NCI-H82 treated with DMSO at 0.1 percent for 48 hours (cell line): ENCODE measurements around the gene CCNY.

Experiments used
- DNase-seq: peaks from one replicate; lab custom pipeline; 2025; ENCODE audit not compliant: unreplicated experiment; lab: John Stamatoyannopoulos, UW

Gene CCNY

DNA sequence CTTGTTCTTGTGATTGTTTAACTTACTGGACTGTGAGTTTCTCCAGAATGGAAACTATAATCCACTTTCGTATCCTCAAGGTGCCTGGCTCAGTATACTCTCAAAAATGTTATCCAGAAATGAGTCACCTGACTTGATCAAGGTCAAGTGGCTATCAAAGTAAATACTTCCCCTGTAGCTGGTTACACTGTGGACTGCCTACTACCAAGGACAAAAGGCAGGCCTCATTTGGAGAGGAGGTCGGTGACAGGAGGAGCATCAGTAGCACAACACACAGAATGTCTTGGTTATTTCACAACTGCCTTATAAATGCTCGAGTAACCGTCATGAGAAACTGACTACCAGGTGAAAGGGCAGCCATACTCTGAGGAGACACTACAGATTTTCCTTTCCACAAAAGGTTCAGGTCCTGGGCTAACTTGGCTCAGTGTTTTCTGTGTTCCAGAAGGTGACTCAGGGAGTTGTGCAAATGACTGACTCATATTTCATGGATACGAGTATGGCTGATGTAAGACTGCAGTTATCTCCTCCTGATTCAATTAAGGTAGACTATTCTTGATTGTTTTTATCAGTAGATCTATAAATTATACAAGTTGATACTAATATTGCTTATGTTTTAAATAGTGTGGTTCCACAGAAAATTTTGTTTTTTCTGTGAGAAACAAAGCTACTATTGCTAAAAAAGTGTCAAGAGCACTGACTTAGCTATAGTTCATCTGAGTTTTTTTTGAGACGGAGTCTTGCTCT, 4.2 kb upstream of the CCNY start:
- DNase-seq: no peak

DNA sequence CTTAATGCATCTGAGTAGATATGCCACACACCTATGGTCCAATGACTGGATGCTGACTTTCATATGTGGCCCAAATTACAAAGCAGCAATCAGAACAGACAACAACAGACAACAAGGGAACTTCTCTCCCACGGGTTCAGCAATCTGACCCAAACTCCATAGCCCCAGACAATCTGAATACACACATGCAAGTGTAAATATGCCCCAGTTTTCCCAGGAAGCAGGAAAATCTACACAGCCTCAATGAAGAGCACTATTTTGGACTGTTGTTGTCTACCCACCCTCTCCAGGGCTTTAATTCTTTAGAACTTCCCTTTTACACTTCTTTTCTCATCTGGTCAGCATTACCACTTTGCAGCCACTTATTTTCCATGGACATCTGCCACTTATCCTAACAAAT, 2.0 kb upstream of the CCNY start:
- no peak for DNase-seq

DNA sequence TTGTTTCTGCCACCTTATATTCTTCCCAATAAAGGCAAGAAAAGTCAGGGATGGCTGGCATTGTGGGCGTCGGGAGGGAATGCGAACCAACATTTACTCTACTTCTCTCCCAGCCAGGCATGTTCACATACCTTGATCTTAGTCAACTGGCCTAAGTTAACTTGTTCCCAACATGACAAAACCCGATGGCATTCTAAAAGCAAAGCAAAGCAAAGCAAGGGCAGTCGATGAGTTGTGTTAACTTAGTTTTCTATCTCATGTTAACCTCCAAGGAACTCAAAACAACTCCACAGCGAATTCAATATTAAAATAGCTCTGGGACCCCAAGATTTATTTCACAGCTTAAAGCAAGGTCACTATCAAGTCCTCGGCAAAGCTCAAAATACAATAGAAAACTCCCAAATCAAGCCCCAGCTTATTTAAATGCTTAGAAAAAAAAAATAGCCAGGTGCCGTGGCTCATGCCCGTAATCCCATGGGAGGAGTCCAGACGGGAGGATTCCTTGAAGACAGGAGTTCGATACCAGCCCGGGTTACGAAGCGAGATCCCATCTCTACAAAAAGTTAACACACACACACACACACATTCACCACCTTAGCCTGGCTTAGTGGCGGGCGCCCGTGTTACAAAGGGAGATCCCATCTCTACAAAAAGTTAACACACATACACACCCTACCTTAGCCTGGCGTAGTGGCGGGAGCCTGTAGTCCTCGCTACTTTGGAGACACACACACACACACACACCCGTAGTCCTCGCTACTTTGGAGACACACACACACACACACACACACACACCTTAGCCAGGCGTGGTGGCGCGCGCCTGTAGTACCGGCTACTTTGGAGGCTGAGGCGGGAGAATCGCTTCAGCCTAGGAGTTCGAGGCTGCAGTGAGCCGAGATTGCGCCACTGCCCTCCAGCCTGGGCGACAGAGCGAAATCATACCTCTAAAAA, 901 bp upstream of the CCNY start:
- DNase-seq: no peak

DNA sequence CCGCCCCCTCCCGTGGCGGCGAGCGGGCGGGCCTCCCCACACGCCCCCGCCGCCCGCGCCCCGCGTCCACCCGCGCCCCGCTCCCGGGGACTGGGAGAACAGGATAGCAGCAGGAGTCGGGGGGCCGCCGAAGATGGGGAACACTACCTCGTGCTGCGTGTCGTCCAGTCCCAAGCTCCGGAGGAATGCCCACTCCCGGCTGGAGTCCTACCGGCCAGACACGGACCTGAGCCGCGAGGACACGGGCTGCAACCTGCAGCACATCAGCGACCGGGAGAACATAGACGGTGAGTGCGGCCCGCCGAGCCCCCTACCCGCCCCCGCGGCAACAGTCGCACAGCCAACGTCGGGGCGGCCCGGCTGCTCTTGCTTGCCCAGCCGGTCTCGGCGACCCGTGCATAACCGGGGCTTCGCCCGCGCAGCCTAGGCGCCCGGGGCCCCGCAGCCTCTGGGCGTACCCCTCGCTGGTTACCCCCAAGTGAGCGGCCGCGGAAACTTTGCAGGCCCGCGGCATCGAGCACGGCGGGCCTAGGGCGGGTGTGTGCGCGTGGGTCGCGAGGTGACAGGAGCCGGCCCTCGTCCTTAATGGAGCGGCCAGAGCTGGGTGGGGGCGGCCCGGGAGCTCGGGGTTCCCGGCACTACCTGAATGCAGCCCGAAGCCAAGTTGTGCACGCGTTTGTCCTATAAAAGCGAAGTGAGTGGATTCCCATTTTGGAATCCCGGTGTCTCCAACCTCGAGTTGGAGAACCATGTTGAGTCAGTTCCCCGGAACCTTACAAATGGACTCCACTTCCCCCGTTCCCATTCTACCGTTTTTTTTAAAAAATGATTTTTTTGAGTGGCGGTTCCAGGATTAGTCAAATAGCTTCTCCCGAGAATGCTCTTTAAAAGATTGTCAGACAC, 863 bp downstream of the CCNY start:
- DNase-seq: no peak

DNA sequence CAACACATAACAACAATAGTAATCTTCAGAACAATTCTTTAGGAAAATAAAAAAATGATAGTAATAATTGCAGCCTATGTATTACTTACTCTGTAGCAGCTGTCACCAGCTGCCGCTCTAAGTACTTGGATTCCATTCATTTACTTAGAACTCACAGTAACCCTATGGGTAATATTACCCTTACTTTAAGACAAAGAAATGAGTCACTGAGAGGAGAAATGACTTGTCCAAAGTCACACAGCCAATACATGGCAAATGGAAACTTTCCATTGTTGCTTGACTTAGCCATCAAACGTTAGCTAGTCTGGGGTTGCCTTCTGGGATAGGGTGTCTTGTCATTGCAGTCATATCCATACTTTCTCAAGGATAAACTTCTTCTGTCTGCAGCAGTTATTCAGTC, 3.6 kb downstream of the CCNY start:
- no peak for DNase-seq

DNA sequence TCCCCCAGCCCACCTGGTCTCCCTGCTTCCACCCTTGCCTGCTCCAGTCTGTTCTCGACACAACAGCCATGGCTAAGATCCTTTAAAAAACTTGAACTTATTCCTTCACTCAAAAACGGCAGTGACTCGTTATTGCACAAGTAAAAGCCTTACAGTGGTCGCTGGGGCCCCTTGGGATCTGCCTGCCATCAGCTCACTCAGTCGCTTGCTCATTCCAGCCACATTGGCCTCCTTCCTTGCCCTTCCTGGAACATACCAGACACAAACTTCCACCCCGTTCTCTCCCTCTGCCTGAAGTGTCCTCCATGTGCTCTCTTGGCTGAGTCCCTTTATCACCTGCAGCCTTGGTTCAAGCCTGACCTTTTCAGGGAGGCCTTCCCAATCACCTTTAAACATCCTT, 4.7 kb downstream of the CCNY start:
- DNase-seq: no peak

DNA sequence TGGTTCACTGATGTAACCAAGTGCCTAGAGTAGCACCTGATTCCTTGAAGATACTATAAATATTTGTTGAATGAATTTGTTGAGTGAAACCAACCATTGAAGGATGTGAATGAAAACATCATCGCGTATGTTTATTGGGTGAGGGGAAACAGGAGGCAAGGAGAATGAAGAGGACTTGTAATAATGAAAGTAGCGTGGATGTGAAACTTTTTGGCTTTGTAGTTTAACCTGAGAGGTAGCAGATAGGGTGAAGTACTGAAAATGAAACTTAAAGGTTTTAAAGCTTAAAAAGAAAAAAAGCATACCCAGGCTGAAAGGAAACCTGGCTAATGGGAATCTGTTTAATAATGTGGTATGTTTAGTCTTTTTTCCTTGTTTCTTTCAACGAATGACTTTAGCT, 5.2 kb downstream of the CCNY start:
- DNase-seq: no peak

DNA sequence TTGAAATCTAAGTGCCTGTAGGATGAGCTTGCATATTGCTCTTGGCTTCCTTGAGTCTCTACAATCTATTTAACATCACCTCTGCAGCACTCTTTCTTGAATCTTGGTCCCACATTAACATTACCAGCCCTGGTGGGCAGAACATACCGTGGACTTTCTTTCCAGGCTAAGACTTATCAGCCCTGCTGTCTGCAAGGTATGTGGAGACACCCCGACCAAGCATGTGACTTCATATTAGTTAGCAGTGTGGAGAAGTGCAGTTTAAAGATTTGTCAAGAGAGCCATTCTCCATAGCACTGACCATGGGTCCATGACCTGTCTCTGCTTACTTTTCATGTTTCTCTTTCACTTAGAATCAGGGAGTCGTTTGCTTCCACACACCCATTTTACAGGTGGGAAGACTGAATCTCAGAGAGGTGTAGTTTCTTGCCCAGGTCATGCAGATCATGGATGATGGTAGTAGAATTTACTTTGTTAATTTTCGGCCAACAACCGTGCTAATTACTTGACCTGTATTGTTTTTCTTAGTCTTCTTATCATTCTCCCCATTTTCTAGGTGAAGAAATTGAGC, 6.0 kb downstream of the CCNY start:
- DNase-seq: no peak

DNA sequence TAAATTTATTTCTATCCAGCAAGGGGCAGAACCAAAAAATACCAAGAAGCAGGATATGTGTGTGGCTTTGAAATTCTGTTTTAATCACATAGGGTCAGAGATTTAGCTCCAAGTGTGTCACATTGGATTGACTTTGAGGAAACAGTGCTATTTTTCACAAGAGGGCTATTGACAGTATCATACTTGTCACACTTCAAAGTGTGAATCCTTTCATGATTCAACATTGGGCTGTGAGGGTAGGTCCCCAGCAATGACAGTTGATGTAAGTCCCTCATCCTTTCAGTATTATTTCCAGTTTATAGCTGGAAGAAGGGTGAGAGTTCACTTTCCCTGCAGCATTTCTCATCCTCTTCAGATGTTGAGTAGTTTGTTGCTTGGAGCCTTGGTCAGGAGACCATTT, 7.4 kb downstream of the CCNY start:
- no peak for DNase-seq

DNA sequence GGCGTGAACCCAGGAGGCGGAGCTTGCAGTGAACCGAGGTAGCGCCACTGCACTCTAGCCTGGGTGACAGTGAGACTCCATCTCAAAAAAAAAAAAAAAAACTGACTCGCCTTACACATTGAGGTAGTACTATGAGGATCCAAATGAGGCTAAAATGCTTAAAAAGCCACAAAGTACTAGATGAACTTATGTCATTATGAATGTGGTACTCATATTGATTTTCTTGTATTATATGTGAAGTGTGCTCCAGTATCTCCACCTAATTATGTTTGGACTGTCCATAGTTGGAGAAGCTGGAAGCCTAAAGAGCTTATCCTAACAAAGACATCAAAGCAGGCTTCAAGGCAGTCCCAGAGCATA, 9.1 kb downstream of the CCNY start:
- DNase-seq: no peak

DNA sequence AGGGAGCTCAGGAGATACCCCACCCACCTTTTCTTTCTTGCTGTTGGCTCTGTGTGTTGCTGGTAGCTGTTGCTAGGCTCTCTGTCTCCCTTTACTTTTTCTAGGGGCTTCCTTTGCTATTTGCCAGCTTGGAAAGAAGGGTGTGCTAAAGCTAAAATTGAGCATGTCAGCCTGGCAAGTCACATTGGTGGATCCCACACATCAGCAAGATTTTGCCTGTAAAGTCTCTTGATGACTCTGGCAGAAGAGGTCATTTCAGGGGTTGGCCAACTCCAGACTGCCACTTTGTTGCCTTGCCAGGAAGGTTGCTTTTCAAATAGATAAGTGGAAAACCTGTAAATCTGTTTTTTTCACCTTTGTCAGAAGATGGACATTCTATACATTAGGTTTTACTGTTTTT, 9.9 kb downstream of the CCNY start:
- DNase-seq: no peak

DNA sequence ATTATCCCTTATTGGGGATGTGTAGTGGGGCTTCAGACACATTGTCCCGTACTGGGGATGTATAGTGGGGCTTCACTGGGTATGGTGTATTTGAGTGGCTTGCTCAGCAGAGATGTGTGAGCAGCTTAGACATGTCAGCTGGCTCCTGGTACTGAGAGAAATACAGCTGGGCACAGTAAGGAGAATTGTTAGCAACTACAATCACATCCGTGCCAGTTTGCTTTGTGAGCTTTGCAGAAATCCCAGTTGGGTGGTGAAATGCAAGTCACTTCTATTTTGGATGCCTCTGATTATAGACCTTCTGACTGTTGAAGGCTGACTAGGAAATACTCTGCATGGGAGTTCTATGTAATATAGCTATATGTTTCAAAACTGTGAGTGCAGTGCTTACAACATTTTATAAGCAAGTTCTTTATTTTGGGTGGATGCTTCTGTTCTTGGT, 10.8 kb downstream of the CCNY start:
- no peak for DNase-seq

DNA sequence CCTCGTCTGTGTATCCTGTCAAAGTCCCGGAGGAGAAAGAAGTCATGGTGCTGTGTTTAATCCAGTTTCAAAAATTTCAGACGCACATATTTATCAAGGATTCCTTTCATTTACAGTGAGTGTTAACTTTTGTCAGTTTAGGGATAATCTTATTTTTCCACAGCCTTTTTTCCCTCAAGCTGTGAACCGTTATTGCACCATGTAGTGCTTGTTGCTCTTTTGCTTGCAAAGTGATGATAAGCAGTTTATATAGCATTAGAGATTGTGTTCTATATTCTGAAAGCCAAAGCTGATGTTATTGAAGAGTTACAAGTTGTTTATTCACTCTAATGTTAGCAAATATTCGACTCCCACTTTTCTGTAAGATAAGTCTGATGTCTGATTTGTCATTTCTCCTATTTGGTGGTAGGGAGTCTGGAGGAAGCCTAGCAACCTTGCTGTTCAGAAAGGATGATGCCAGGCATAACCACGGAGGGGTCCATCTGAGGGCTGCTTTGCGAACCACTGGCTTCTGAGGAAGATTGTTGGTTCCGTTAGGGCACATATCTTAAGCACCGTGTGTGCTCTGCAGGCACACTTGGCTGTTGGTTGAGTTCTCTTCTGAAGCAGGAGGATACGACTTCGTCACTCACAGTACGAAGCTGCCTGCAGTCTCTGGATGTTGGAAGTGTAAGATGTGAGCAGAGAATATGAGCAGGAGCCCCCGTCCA, 11.7 kb downstream of the CCNY start:
- no peak for DNase-seq

DNA sequence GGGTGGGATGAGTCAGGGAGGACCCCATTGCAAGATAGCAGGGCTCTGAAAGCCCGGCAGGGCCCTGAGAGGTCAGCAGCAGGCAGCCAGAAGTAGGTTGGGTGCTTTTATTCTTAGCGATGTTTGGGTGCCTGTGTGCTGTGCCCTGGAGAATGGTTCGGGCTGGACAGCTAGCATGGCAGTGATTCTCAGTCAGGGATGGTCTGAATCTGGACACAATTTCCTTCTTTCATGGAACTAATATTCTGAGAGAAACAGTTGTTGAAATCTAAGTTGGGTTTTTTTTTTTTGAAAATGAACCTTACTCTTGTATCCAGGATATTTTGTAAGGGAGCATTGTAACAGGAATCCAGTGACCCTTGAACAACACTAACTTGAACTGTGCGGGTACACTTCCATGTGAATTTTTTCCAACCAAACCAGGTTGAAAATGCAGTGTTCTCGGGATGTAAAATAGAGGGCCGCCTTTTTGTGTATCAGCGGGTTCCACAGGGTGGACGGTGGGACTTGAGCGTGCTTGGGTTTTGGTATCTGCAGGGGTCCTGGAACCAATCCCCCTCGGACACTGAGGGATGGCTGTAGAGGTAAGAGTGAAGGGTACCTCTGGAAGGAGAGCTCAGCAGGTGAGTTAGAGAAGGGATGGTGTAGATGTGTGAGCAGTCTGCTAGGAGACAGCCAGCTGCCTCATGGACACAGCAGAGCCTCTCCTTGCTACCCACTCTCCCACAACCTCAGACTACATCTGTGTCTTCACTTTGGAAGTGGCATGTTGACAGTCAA, 12.5 kb downstream of the CCNY start:
- no peak for DNase-seq

DNA sequence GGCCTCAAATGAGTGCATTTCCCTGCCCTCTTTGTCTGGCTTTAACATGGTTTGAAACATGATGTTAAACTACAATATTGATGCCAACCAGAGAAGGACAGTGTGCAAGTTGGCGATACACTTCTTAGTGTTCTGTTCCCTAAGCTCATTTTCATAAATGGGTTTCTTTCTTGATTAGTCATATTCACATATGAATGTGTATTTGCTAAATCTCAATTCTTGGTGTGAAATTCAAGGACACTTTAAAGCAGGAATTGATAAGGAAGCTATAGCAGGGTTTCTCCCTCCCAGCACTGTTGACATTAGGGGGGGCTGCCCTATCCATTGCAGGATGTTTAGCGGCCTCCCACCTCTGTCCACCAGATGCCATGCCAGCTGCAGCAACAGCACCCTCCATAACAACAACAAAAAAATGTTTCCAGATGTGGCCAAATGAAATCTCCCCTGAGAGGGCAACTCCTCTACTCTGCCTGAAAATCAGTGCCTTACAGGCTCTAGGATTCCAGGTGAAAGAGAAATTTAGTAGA, 13.1 kb downstream of the CCNY start:
- no peak for DNase-seq

DNA sequence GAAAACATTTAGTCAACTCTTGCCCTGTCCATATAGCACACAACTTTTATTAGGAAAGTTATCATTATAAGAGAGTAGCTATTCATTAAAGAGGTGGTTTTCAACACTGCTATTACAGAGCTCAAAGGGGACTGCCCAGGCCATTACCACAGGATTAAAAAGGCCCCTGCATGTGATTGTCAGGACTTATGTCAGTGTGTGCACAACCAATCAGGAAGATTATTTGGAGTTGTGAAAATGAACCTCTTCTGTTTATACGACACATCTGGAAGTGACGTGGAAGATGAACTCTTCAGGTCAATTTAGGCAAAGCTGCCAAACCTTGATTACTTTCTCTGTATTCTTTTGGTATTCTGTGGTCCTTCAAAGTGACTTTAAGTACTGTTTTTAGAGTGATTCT, 14.7 kb downstream of the CCNY start:
- DNase-seq: no peak

DNA sequence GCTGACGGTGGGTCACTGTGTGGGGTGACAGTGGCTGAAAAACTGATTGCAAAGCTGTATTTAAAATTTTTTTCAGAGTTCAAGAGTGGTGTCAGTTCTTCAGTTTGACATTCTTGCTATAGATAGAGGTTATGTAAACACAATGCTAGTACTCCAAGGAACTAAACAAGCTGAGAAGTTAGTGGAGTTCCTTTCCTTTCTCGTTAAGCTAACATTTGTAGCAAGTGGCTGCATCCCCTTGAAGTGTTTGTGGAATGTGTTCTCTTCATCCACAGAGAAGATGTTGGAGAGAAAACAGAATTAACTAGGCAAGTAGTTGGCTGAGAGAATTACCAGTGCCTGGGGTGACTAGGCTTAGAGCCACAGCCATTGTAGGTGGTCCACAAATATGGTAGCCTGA, 15.8 kb downstream of the CCNY start:
- DNase-seq: no peak

DNA sequence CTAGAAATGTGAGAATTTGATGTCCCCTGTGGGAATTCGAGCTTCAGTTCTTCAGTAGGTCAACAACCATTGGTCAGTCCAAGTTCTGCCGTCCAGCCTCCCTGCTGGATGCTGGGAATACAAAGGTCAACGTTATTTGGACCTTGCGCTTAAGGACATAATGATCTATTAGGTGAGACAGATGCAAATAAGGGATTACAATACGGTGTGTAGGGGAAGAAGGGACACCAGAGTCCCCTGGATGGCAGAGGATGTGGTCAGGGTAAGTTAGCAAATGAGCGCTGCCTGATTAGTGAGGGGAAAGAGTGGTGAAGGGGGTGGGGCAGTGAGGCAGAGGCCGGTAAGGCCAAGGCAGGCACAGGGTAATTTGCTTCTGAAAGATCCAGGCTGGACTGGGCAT, 16.2 kb downstream of the CCNY start:
- DNase-seq: no peak

DNA sequence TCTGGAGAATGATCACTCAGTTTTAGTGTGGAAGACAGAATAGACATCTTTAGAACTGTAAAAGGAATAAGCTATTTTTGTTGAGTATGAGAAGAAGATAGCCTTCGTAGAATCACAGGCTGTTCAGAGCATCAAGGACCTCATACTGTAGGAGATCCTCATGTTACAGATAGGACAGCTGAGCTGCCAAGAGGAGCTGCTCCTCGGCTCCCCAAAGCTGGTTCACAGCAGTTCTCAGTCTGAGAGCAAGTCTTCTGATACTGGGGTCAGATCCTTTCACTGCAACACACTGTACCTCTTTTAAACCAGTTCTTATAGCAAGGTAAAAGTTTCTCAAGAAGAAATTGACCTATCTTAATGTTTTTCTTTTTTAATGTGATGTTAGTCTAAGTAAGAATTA, 17.1 kb downstream of the CCNY start:
- no peak for DNase-seq
